Astrocyte (in vitro differentiated cells and primary cell): Measurements from ENCODE around the gene ZNHIT3.

Source experiments
- EZH2 ChIP-seq: IDR thresholded peaks from 2 replicates; pipeline ENCODE4 v1.6.1; 2012; ENCODE audit warnings: mild to moderate bottlenecking, low read length, inconsistent platforms; ENCODE audit not compliant: insufficient read depth
- TF ChIP-seq, protein P1 (sequence below): IDR thresholded peaks from 2 replicates; pipeline ENCODE4 v1.5.1; 2011; ENCODE audit warnings: low read depth, mild to moderate bottlenecking, inconsistent platforms, low read length, moderate library complexity; ENCODE audit not compliant: insufficient read depth

DNA sequence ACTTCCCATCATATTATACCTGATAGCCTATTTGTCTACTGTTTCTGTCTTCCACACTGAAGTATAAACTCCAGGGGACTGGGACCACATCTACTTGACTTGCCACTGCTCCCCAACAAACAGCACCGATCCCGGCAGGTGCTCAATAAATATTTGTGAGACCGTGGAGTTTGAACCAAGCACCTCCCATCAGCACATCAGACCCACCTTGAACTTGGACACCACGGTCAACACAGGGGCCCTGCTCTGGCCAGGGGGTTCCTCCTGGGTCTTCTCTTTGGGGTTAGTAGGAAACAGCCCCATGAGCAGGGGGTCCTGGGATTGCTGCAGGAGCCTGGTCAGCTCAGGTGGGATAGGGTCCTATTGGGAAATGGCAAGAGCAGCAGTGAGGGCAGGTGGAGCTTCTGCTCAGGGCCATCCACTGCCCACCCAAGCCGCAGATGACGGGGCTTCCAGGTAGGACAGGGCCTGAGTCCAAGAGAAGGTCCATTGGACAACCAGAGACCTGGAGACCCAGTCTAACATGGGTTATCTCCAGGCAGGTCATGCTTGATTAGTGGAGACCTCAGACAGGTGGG lies 19.9 kb downstream of the ZNHIT3 start:
- TF ChIP-seq EZH2 = no peak
- TF ChIP-seq, protein P1, sequence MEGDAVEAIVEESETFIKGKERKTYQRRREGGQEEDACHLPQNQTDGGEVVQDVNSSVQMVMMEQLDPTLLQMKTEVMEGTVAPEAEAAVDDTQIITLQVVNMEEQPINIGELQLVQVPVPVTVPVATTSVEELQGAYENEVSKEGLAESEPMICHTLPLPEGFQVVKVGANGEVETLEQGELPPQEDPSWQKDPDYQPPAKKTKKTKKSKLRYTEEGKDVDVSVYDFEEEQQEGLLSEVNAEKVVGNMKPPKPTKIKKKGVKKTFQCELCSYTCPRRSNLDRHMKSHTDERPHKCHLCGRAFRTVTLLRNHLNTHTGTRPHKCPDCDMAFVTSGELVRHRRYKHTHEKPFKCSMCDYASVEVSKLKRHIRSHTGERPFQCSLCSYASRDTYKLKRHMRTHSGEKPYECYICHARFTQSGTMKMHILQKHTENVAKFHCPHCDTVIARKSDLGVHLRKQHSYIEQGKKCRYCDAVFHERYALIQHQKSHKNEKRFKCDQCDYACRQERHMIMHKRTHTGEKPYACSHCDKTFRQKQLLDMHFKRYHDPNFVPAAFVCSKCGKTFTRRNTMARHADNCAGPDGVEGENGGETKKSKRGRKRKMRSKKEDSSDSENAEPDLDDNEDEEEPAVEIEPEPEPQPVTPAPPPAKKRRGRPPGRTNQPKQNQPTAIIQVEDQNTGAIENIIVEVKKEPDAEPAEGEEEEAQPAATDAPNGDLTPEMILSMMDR = no peak
